WTC11 (cell line): ENCODE data around the gene COX5A. TPM values are rescaled to one million over a fixed set of nuclear protein-coding genes. Genes with fewer than 3 reads are reported as not detected.

ENCODE experiments used
- CREB1 ChIP-seq: sonication (generic); formaldehyde crosslinking; IDR thresholded peaks from 2 replicates; pipeline ENCODE4 v1.8.0; 2023; ENCODE audit warnings: mild to moderate bottlenecking, missing genetic modification reagents
- ESRRA ChIP-seq: sonication (generic); formaldehyde crosslinking; IDR thresholded peaks from 2 replicates; pipeline ENCODE4 v1.8.1; 2022; ENCODE audit warnings: mild to moderate bottlenecking, missing genetic modification reagents, borderline replicate concordance
- FOXP1 ChIP-seq: sonication (generic); formaldehyde crosslinking; IDR thresholded peaks from 2 replicates; pipeline ENCODE4 v1.8.0; 2022; ENCODE audit warnings: missing genetic modification reagents, mild to moderate bottlenecking, moderate library complexity, borderline replicate concordance
- NR2C2 ChIP-seq: sonication (generic); formaldehyde crosslinking; IDR thresholded peaks from 2 replicates; pipeline ENCODE4 v1.8.0; 2022; ENCODE audit warnings: mild to moderate bottlenecking, missing genetic modification reagents
- RORB ChIP-seq: fragments of 250-450 bp; sonication (Bioruptor Pico); IDR thresholded peaks from 2 replicates; pipeline ENCODE4 v1.9.0; 2021; ENCODE audit warnings: mild to moderate bottlenecking
- SMAD4 ChIP-seq: sonication (generic); formaldehyde crosslinking; IDR thresholded peaks from 2 replicates; pipeline ENCODE4 v1.8.0; 2022; ENCODE audit warnings: mild to moderate bottlenecking, missing genetic modification reagents
- SP1 ChIP-seq: sonication (generic); formaldehyde crosslinking; conservative IDR thresholded peaks from 2 replicates; pipeline ENCODE4 v1.8.1; 2022; ENCODE audit warnings: missing genetic modification reagents
- TEAD1 ChIP-seq: sonication (generic); formaldehyde crosslinking; IDR thresholded peaks from 2 replicates; pipeline ENCODE4 v1.8.0; 2022; ENCODE audit warnings: mild to moderate bottlenecking, missing genetic modification reagents
- ZNF121 ChIP-seq: sonication (generic); formaldehyde crosslinking; IDR thresholded peaks from 2 replicates; pipeline ENCODE4 v1.8.0; 2023; ENCODE audit warnings: missing genetic modification reagents
- ZNF138 ChIP-seq: sonication (generic); formaldehyde crosslinking; conservative IDR thresholded peaks from 2 replicates; pipeline ENCODE4 v1.8.1; 2022; ENCODE audit warnings: mild to moderate bottlenecking, moderate library complexity, missing genetic modification reagents
- ZNF416 ChIP-seq: fragments of 250-450 bp; sonication (Bioruptor Pico); IDR thresholded peaks from 2 replicates; pipeline ENCODE4 v1.9.0; 2021; ENCODE audit warnings: mild to moderate bottlenecking, inconsistent platforms
- total RNA-seq: library from RNA; stranded (reverse); gene quantifications from 3 replicates; pipeline ENCODE4 v1.2.3, GENCODE V29; 2021
- TF ChIP-seq, protein P1 (sequence below): sonication (generic); formaldehyde crosslinking; IDR thresholded peaks from 2 replicates; pipeline ENCODE4 v1.8.1; 2023; ENCODE audit warnings: mild to moderate bottlenecking, moderate library complexity, missing genetic modification reagents
- TF ChIP-seq, protein P2 (sequence below): sonication (generic); formaldehyde crosslinking; IDR thresholded peaks from 2 replicates; pipeline ENCODE4 v1.8.0; 2023; ENCODE audit warnings: missing genetic modification reagents, mild to moderate bottlenecking, borderline replicate concordance
- TF ChIP-seq, protein P3 (sequence below): sonication (generic); formaldehyde crosslinking; IDR thresholded peaks from 2 replicates; pipeline ENCODE4 v1.8.0; 2022; ENCODE audit warnings: mild to moderate bottlenecking, missing genetic modification reagents
- TF ChIP-seq, protein P4 (sequence below): fragments of 250-450 bp; sonication (Bioruptor Pico); IDR thresholded peaks from 2 replicates; pipeline ENCODE4 v1.9.0; 2021; ENCODE audit warnings: mild to moderate bottlenecking
- TF ChIP-seq, protein P5 (sequence below): sonication (generic); formaldehyde crosslinking; IDR thresholded peaks from 2 replicates; pipeline ENCODE4 v1.8.1; 2023; ENCODE audit warnings: mild to moderate bottlenecking, missing genetic modification reagents, moderate library complexity
- TF ChIP-seq, protein P6 (sequence below): sonication (generic); formaldehyde crosslinking; IDR thresholded peaks from 2 replicates; pipeline ENCODE4 v1.8.0; 2023; ENCODE audit warnings: missing genetic modification reagents

COX5A gene
- total RNA-seq, 1 experiment from 2014 or later: 354 TPM

DNA sequence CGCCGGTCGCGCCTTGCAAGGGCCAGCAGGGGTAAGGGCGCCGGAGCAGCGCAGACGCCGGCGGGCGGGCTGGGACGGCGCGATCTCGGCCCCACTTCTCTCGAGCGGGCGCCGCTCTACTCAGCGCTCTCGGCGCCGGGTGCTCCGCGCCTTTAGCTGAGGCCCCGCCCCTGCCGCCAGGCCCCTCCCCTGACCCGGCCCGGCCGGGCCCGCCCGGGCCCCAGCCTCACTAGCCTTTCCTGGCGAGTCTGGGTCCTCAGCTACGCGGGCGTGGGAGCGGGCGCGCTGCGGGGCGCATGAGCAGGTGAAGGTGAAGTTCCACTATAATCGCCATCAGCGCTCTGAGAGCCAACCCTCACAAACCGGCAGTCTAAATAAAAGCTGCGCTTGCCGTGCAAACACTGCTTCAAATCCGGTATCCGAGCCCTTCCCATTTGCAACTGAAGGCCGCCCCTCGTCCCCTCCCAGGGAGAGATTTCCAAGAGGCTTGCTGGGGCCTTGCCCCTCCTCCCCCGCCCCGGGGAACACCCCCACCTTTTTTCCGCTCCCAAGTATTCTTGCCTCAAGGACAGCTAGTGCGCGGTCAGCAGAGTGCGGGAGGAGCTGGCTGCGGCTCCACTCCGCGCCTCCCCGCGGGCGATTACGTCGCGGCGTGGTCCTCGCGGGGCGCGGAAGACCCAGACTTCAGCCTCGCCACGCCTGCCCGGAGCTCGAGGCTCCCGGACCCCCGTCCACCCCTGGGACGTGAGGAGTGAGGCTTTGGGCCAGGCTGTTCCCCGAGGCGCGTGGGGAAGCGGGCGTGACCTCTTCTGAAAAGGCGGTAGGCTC lies 19.0 kb upstream of the COX5A start, which contains the start of gene RPP25 (continued):
- TF ChIP-seq, protein P1, sequence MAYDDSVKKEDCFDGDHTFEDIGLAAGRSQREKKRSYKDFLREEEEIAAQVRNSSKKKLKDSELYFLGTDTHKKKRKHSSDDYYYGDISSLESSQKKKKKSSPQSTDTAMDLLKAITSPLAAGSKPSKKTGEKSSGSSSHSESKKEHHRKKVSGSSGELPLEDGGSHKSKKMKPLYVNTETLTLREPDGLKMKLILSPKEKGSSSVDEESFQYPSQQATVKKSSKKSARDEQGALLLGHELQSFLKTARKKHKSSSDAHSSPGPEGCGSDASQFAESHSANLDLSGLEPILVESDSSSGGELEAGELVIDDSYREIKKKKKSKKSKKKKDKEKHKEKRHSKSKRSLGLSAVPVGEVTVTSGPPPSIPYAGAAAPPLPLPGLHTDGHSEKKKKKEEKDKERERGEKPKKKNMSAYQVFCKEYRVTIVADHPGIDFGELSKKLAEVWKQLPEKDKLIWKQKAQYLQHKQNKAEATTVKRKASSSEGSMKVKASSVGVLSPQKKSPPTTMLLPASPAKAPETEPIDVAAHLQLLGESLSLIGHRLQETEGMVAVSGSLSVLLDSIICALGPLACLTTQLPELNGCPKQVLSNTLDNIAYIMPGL (CRISPR knock-in tag): no peak
- TF ChIP-seq ZNF138 (CRISPR knock-in tag) (no peak), RORB (no peak), ZNF416 (CRISPR knock-in tag) (no peak), CREB1 (peak; percentile 19; the same call in 1 of the 2 replicates), TEAD1 (CRISPR knock-in tag) (no peak), FOXP1 (CRISPR knock-in tag) (0 out of 2 replicates have a peak, but pooled peaks have one; percentile 77), SMAD4 (no peak), SP1 (peak; percentile 10; the same call in 1 of the 2 replicates), ESRRA (CRISPR knock-in tag) (peak; percentile 43; the same call in 1 of the 2 replicates), NR2C2 (0 out of 2 replicates have a peak, but pooled peaks have one; percentile 43), ZNF121 (CRISPR knock-in tag) (no peak)
- TF ChIP-seq, protein P2, sequence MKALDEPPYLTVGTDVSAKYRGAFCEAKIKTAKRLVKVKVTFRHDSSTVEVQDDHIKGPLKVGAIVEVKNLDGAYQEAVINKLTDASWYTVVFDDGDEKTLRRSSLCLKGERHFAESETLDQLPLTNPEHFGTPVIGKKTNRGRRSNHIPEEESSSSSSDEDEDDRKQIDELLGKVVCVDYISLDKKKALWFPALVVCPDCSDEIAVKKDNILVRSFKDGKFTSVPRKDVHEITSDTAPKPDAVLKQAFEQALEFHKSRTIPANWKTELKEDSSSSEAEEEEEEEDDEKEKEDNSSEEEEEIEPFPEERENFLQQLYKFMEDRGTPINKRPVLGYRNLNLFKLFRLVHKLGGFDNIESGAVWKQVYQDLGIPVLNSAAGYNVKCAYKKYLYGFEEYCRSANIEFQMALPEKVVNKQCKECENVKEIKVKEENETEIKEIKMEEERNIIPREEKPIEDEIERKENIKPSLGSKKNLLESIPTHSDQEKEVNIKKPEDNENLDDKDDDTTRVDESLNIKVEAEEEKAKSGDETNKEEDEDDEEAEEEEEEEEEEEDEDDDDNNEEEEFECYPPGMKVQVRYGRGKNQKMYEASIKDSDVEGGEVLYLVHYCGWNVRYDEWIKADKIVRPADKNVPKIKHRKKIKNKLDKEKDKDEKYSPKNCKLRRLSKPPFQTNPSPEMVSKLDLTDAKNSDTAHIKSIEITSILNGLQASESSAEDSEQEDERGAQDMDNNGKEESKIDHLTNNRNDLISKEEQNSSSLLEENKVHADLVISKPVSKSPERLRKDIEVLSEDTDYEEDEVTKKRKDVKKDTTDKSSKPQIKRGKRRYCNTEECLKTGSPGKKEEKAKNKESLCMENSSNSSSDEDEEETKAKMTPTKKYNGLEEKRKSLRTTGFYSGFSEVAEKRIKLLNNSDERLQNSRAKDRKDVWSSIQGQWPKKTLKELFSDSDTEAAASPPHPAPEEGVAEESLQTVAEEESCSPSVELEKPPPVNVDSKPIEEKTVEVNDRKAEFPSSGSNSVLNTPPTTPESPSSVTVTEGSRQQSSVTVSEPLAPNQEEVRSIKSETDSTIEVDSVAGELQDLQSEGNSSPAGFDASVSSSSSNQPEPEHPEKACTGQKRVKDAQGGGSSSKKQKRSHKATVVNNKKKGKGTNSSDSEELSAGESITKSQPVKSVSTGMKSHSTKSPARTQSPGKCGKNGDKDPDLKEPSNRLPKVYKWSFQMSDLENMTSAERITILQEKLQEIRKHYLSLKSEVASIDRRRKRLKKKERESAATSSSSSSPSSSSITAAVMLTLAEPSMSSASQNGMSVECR (CRISPR knock-in tag): peak; percentile 64; the same call in 1 of the 2 replicates
- TF ChIP-seq, protein P3, sequence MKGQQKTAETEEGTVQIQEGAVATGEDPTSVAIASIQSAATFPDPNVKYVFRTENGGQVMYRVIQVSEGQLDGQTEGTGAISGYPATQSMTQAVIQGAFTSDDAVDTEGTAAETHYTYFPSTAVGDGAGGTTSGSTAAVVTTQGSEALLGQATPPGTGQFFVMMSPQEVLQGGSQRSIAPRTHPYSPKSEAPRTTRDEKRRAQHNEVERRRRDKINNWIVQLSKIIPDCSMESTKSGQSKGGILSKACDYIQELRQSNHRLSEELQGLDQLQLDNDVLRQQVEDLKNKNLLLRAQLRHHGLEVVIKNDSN: 0 out of 2 replicates have a peak, but pooled peaks have one; percentile 20
- TF ChIP-seq, protein P4, sequence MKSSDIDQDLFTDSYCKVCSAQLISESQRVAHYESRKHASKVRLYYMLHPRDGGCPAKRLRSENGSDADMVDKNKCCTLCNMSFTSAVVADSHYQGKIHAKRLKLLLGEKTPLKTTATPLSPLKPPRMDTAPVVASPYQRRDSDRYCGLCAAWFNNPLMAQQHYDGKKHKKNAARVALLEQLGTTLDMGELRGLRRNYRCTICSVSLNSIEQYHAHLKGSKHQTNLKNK: no peak
- TF ChIP-seq, protein P5, sequence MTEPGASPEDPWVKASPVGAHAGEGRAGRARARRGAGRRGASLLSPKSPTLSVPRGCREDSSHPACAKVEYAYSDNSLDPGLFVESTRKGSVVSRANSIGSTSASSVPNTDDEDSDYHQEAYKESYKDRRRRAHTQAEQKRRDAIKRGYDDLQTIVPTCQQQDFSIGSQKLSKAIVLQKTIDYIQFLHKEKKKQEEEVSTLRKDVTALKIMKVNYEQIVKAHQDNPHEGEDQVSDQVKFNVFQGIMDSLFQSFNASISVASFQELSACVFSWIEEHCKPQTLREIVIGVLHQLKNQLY (CRISPR knock-in tag): no peak
- TF ChIP-seq, protein P6, sequence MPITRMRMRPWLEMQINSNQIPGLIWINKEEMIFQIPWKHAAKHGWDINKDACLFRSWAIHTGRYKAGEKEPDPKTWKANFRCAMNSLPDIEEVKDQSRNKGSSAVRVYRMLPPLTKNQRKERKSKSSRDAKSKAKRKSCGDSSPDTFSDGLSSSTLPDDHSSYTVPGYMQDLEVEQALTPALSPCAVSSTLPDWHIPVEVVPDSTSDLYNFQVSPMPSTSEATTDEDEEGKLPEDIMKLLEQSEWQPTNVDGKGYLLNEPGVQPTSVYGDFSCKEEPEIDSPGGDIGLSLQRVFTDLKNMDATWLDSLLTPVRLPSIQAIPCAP (CRISPR knock-in tag): peak; percentile 89; the same call in 1 of the 2 replicates
